ENCODE data around the gene TSR3. TPM values are rescaled to one million over a fixed set of nuclear protein-coding genes. Genes with fewer than 3 reads are reported as not detected.
A peak's percentile ranks its signal among the peaks of the same experiment; 100 is the strongest.

TSR3 gene
- polyA plus RNA-seq, 3 donors: 23.2 to 73.1 (median 48.2) TPM

GRCh38 chr16:1309888-1310831 lies 41.5 kb downstream of the TSR3 start:
- peak overlapping the region; percentile 64 to 81 for H3K27ac ChIP-seq (ENCODE audit: low read depth in 1 of 2, low read length in 2 of 2)
- peak overlapping the region; percentile 95 to 98 for H3K4me3 Mint-ChIP-seq
- no peak overlapping the region for H2AFZ ChIP-seq (ENCODE audit: insufficient read depth, low read depth, low read length, poor library complexity, severe bottlenecking)
- H3K4me1 ChIP-seq (ENCODE audit: control insufficient read depth in 1 of 2, insufficient read depth in 2 of 2, low read length in 2 of 2): peaks cover 28 to 29% of the 10 kb centered on the region in 2 donors
- no peaks in the 10 kb centered on the region for H3K27me3 Mint-ChIP-seq (ENCODE audit: low read depth in 3 of 3)
- TF ChIP-seq CTCF (IDR thresholded peaks at IDR 0.05): no peak
- WGBS (ENCODE audit: insufficient coverage): under 1% methylated on average over 73 of the region's 77 CpGs
- H3K27me3 ChIP-seq (ENCODE audit: control insufficient read depth in 2 of 2, insufficient read depth in 2 of 2, low read length in 2 of 2): no peaks in the 10 kb centered on the region
- H3K4me2 ChIP-seq (replicated peaks; ENCODE audit: extremely low read depth, low read length, poor library complexity, severe bottlenecking): peak overlapping the region; percentile 86
- peaks cover 53% of the 10 kb centered on the region for H3K79me2 ChIP-seq (ENCODE audit: insufficient read depth, low read length)
- peak overlapping the region; percentile 85 to 95 (median 91) for H3K27ac Mint-ChIP-seq
- H3K9me3 ChIP-seq (replicated peaks in 1 of 2; ENCODE audit: control insufficient read depth in 1 of 2, insufficient read depth in 1 of 2, low read length in 2 of 2): no peaks in the 10 kb centered on the region
- H3K36me3 Mint-ChIP-seq: peaks cover 13 to 25% of the 10 kb centered on the region in 2 donors
- intact Hi-C loops (cut with micrococcal nuclease): loop anchor here (5.0 to 10.0 kb wide), 2 partner anchors 37 to 105 kb away; partner anchors contain the start of gene UNKL (in 1 of the 2)
- peaks cover 31% of the 10 kb centered on the region for H3K4me1 Mint-ChIP-seq
- peak overlapping the region; percentile 74 for H3K9ac ChIP-seq (ENCODE audit: insufficient read depth, low read length, poor library complexity, severe bottlenecking)
- peaks cover 53% of the 10 kb centered on the region for H4K20me1 ChIP-seq (ENCODE audit: insufficient read depth, low read length)
- peak overlapping the region; percentile 79 to 94 (median 87) for H3K4me3 ChIP-seq (replicated peaks in 1 of 3; ENCODE audit: low read depth in 2 of 3, low read length in 3 of 3)
- peaks cover 26 to 29% of the 10 kb centered on the region in 2 donors for H3K36me3 ChIP-seq (replicated peaks in 1 of 2; ENCODE audit: control insufficient read depth in 1 of 2, insufficient read depth in 2 of 2, low read length in 2 of 2)
- DNase-seq: peak; percentile 21 to 57 (median 35)
- H3K9me3 Mint-ChIP-seq: peaks cover 0 to 2% (median 0%) of the 10 kb centered on the region in 7 donors

Measured in CD14-positive monocyte (primary cell).